ENCODE data around the gene RPL19.

- TF ChIP-seq CTCF (IDR thresholded peaks at IDR 0.05; ENCODE audit: extremely low read depth in 1 of 2, insufficient read depth in 1 of 2, low read depth in 1 of 2, low read length in 2 of 2) (no peak), POLR2A (IDR thresholded peaks at IDR 0.05; ENCODE audit: low read depth, low read length) (peak; percentile 98), EZH2 (IDR thresholded peaks at IDR 0.05; ENCODE audit: borderline replicate concordance, low read depth, low read length, severe bottlenecking) (no peak)
These were observed at the start of gene RPL19 for GRCh38 chr17:39200070-39200879.
